ENCODE measurements around the gene NUP35.
"Not testable (repeated sequence)": the region's sequence is repeated elsewhere in the genome, so short reads cannot be mapped to it uniquely, and the experiment has no call there.

Gene NUP35

GRCh38 chr2:183148955-183149354 is 24.7 kb downstream of the NUP35 start:
- peak; percentile 46 for FAIRE-seq

DNA sequence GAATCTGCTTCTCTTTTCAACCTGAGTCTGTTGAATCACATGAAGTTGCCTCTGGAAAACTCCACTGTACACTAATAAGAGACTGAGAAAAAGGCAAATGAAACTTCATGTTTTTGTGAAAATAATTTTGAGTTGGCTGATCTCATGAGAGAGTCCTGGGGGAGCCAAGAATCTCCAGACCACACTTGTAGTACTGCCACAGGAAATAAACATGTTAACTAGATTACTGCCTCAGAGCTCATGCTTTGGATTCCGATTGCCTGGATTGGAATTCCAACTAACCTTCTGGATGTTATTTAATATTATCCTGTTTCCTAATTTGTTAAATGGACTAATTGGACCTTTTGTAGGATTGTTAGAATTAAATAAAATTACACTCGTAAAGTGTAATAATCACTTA is 25.2 kb downstream of the NUP35 start:
- FAIRE-seq, result no peak

DNA sequence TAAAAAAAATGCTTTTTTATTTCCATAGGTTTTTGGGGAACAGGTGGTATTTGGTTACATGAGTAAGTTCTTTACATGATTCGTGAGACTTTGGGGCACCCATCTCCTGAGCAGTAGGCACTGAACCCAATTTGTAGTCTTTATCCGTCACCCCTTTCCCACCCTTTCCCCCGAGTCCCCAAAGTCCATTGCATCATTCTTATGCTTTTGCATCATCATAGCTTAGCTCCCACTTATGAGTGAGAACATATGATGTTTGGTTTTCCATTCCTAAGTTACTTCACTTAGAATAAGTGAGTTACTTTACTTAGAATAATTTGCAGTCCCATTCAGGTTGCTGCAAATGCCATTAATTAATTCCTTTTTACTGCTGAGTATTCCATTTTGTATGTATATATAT is 28.0 kb downstream of the NUP35 start:
- FAIRE-seq, result not testable (repeated sequence)

DNA sequence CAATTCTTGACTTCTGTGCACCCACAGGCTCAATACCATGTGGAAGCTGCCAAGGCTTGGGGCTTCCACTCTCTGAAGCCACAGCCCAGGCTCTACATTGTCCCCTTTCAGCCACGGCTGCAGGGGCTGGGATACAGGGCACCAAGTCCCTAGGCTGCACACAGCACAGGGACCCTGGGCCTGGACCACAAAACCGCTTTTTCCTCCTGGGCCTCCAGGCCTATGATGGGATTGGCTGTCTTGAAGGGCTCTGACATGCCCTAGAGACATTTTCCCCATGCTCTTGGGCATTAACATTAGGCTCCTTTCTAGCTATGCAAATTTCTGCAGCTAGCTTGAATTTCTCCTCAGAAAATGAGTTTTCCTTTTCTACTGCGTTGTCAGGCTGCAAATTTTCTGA is 29.7 kb downstream of the NUP35 start:
- no peak for FAIRE-seq

DNA sequence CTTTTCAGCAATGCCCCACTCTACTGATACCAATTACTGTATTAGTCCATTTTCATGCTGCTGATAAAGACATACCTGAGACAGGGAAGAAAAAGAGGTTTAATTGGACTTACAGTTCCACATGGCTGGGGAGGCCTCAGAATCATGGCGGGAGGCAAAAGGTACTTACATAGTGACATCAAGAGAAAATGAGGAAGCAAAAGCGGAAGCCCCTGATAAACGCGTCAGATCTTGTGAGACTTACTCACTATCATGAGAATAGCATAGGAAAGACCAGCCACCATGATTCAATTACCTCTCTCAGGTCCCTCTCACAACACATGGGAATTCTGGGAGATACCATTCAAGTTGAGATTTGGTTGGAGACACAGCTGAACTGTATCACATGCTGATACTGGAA is 30.5 kb downstream of the NUP35 start:
- not testable (repeated sequence) for FAIRE-seq

GRCh38 chr2:183157131-183157530 is 32.9 kb downstream of the NUP35 start:
- FAIRE-seq, result no peak

DNA sequence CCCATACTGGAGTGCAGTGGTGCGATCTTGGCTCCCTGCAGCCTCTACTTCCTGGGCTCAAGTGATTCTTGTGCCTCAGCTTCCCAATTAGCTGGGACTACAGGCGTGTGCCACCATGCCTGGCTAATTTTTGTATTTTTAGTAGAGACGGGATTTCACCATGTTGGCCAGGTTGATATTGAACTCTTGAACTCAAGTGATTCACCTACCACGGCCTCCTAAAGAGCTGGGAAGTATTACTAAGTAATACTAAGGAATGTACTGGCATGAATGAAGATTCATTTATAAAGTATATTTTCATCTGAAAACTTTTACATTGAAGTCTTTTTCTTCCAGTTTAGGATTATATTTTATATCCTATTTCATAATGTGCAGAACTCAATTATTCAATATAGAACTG is 38.1 kb downstream of the NUP35 start:
- FAIRE-seq, result no peak

GRCh38 chr2:183163821-183164649 is 39.8 kb downstream of the NUP35 start:
- FAIRE-seq, result no peak

DNA sequence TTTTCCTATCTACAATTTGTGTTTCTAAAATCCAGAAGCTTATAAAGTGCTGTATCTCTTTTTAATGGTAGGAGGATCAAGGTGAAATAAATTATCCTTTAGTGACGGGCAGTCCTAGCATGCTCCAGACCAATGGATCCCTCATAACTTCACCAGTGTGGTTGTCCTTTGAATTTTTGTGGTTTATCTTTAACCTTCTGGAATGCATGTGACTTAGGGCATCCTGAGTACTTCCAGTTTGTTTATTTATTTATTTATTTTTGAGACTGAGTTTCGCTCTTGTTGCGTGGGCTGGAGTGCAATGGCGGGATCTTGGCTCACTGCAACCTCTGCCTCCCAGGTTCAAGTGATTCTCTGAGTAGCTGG is 40.4 kb downstream of the NUP35 start:
- FAIRE-seq, result no peak

DNA sequence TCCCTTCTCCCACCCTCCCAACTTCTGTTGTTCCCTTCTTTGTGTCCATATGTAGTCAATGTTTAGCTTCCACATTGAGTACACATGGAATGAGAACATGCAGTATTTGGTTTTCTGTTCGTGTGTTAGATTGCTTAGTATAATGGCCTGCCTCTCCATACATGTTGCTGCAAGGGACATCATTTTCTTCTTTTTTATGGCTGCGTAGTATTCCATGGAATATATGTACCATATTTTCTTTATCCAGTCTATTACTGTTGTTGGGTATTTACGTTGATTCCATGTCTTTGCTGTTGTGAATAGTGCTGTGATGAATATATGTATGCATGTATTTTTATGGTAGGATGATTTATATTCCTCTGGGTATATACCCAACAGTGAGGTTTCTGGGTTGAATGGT is 42.0 kb downstream of the NUP35 start:
- no peak for FAIRE-seq

DNA sequence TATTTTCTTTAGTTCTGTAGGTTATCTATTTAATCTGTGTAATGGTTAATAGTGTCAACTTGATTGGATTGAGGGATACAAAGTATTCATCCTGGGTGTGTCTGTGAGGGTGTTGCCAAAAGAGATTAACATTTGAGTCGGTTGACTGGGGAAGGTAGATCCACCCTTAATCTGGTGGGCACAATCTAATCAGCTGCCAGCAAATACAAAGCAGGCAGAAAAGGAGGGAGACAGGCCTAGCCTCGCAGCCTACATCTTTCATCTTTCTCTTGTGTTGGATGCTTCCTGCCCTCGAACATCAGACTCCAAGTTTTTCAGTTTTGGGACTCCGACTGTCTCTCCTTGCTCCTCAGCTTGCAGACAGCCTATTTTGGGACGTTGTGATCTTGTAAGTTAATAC is 42.7 kb downstream of the NUP35 start:
- not testable (repeated sequence) for FAIRE-seq

GRCh38 chr2:183172220-183172887 is 48.1 kb downstream of the NUP35 start:
- no peak for FAIRE-seq

GRCh38 chr2:183179156-183179555 is 54.9 kb downstream of the NUP35 start:
- FAIRE-seq, result no peak

DNA sequence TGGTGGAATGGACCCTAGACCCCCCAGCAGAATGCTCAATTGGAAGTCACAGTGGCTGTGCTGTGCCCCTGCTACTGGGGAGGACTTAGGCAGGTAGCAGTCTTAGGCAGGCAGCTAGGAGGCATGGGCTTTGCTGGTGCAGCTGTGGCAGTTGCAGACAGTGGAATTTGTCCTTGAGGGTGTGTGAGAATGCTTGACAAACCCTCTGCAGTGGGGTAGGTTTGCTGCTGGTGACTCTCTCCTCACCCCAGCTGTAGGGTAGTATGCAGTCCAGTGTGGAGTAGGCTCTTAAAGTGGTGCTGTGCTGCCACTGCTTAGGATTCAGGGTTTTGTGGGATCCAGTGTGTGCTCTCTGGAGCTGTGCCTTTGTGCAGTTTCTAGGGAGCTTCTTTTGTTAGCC is 61.3 kb downstream of the NUP35 start:
- FAIRE-seq, result no peak

- no peak for FAIRE-seq
Observed at GRCh38 chr2:183186296-183186695, 62.1 kb downstream of the NUP35 start.

DNA sequence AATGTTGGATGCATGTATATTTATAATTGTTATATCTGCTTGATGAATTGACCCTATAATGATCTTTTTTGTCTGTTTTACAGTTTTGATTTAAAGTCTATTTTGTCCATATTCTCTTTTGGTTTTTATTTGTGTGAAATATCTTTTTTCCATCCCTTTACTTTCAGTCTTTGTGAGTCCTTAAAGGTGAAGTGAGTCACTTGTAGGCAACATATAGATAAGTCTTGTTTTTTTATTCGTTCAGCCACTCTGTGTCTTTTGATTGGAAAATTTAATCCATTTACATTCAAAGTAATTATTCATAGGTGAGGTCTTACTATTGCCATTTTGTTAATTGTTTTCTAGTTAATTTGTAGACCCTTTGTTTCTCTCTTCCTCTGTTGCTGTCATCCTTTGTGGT is 62.5 kb downstream of the NUP35 start:
- no peak for FAIRE-seq

DNA sequence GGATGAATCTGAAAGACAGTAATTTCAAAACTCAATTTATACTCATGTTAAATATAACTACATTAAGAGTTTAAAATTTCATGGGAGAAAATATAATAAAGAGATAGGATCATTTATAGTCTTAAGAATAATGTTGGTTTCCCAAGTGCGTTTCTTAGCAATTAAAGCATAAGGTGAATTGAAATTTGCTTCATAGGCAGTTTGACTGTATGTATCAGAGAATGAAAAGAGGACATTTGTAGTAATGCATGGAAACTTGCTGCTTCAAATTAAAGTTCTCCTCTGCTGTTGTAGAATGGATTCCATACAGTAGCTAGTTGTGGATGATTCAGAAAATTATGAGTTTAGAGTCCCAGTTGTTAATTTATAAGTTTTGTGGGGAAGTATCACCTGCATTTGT is 68.1 kb downstream of the NUP35 start:
- no peak for FAIRE-seq

DNA sequence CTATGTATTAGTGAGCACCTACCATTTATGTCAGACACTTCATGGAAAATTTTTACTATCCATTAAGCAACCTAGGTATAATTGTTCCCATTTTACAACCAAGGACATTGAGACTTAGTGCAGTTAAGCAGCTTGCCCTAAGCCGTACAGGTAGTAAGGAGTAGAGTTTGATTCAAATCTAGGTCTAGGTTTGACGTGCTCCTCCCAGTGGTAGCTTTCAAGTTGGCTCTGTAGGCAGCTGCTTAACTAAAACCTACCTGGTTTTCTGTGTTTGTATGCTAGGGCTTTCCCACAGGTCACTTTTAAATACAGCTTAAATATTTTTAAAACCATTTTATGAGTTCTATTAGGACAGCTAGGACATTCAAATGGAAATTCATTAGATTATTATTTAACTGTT is 69.7 kb downstream of the NUP35 start:
- FAIRE-seq, result no peak

DNA sequence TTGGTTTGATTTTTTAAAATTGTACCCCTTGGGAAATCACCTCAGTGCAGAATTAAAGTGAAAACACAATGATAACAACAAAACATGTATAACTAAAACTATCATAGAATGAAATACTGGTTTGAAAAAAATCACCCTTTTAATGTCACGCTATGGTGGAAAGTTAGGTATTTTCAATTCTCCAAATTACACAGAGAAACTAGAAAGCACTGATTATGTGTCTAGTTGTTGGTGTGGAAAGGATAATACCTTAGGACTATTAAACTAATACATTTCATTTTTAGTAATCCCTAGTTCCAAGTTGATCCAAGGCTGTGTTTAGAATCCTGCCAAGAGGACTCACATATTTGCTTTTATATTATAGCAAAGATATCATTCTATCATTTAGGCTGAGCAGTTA is 71.2 kb downstream of the NUP35 start:
- FAIRE-seq, result no peak

- FAIRE-seq, result no peak
Observed at GRCh38 chr2:183195998-183196409, 71.8 kb downstream of the NUP35 start.

DNA sequence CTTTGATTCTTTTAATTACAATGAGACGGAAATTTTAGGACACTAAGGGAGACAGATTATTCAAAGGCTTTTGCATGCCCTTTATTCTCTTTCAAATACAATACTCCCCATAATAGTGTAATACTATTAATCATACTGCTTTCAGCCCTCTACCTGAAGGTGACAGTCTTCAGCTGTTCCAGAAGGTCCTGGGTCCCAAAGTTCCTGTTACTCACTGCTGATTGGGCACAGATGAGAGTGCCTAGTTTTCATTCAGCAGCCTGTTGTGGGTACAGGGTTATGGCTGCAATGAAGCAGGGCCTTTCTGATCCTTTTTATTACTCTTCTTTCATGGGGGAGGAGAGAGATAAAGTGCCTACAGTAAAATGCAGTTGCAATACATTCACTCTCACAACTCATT is 80.2 kb downstream of the NUP35 start:
- no peak for FAIRE-seq

- FAIRE-seq, result no peak
Observed at GRCh38 chr2:183207110-183207509, 82.9 kb downstream of the NUP35 start.

DNA sequence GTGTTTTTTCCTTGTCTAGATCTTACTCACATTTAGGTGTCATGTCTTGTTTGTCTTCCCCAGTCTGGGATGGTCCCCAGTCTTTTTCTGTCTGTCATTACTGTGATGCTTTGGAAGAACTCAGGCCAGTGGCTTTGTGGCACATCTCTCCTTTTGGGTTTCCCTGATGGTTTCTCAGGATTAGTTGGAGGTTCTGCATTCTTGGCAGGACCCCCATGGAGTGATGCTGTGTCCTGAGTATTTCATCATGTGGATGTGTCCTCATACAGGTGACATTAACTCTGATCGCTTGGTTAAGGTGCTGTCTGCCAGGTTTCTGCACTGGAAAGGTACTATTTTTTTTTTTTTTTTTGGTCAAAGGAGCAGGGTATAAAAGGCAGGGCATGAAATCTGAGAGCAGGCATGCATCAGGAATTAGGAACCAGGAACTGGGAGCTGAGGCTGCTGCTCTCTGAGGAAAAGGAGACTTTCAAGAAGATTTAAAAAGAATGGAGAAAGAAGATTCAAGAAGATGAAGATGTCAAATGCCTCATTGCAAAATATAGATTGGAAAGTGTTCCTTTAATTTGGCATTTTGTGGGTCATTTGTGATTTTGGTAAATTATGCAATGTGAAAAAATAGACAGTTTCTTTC is 85.3 kb downstream of the NUP35 start:
- no peak for FAIRE-seq
